AML-193 (cell line): ENCODE data around the gene PJA1.

Source experiments
- DNase-seq, 2 experiments: peaks; one replicate each; lab custom pipeline; 2025; lab: John Stamatoyannopoulos, UW

The PJA1 gene

GRCh38 chrX:69165087-69165651 lies at the start of gene PJA1:
Gene PJA1, minus strand, starts transcription at chrX:69165453. Its CDS starts 2,380 bp downstream, at chrX:69163073.
- peak; percentile 6 to 7 for DNase-seq

- DNase-seq = no peak
Observed at GRCh38 chrX:69214463-69214862, 49.2 kb upstream of the PJA1 start.

GRCh38 chrX:69211701-69212100 lies 46.4 kb upstream of the PJA1 start:
- DNase-seq = no peak

- no peak for DNase-seq
Observed at GRCh38 chrX:69210581-69210980, 45.3 kb upstream of the PJA1 start.

- no peak for DNase-seq
Observed at GRCh38 chrX:69207216-69207615, 42.0 kb upstream of the PJA1 start.

- no peak for DNase-seq
Observed at GRCh38 chrX:69203638-69204037, 38.4 kb upstream of the PJA1 start.

- DNase-seq = no peak
Observed at GRCh38 chrX:69197690-69198089, 32.4 kb upstream of the PJA1 start.

GRCh38 chrX:69196666-69197065 lies 31.4 kb upstream of the PJA1 start:
- no peak for DNase-seq

GRCh38 chrX:69195810-69196209 lies 30.6 kb upstream of the PJA1 start:
- DNase-seq = no peak

- DNase-seq = no peak
Observed at GRCh38 chrX:69195192-69195591, 29.9 kb upstream of the PJA1 start.

GRCh38 chrX:69192603-69193002 lies 27.4 kb upstream of the PJA1 start:
- DNase-seq = no peak

GRCh38 chrX:69189576-69190371 lies 24.5 kb upstream of the PJA1 start:
- no peak for DNase-seq

- DNase-seq = no peak
Observed at GRCh38 chrX:69186651-69187050, 21.4 kb upstream of the PJA1 start.

GRCh38 chrX:69185886-69186285 lies 20.6 kb upstream of the PJA1 start:
- DNase-seq = no peak

GRCh38 chrX:69185141-69185540 lies 19.9 kb upstream of the PJA1 start:
- no peak for DNase-seq

GRCh38 chrX:69182818-69183380 lies 17.6 kb upstream of the PJA1 start:
- DNase-seq = no peak

- no peak for DNase-seq
Observed at GRCh38 chrX:69179380-69179911, 14.2 kb upstream of the PJA1 start.

GRCh38 chrX:69178592-69178991 lies 13.3 kb upstream of the PJA1 start:
- no peak for DNase-seq

- DNase-seq = no peak
Observed at GRCh38 chrX:69177511-69178162, 12.4 kb upstream of the PJA1 start.

GRCh38 chrX:69176053-69176452 lies 10.8 kb upstream of the PJA1 start:
- DNase-seq = no peak

- DNase-seq = no peak
Observed at GRCh38 chrX:69173906-69174305, 8.7 kb upstream of the PJA1 start.

- DNase-seq = no peak
Observed at GRCh38 chrX:69172937-69173336, 7.7 kb upstream of the PJA1 start.

GRCh38 chrX:69170319-69170718 lies 5.1 kb upstream of the PJA1 start:
- no peak for DNase-seq
